ENCODE results near the gene RPL22L1.

The RPL22L1 gene

GRCh38 chr3:170869645-170870593, at the start of gene RPL22L1:
Gene RPL22L1 (minus strand): TSS chr3:170870195. CDS start chr3:170870167, 28 bp downstream.
- no peak for TF ChIP-seq CTCF (IDR thresholded peaks at IDR 0.05; ENCODE audit: extremely low read depth, missing control alignments)
- peak; percentile 88 for DNase-seq (ENCODE audit: low spot score)

GRCh38 chr3:170918715-170919114, 48.7 kb upstream of the RPL22L1 start:
- TF ChIP-seq CTCF (IDR thresholded peaks at IDR 0.05; ENCODE audit: extremely low read depth, missing control alignments): no peak

GRCh38 chr3:170914690-170915089, 44.7 kb upstream of the RPL22L1 start:
- no peak for DNase-seq (ENCODE audit: low spot score)
- no peak for TF ChIP-seq CTCF (IDR thresholded peaks at IDR 0.05; ENCODE audit: extremely low read depth, missing control alignments)

More at GRCh38 chr3:170918715-170919114, 48.7 kb upstream of the RPL22L1 start:
- no peak for DNase-seq (ENCODE audit: low spot score)

DNA sequence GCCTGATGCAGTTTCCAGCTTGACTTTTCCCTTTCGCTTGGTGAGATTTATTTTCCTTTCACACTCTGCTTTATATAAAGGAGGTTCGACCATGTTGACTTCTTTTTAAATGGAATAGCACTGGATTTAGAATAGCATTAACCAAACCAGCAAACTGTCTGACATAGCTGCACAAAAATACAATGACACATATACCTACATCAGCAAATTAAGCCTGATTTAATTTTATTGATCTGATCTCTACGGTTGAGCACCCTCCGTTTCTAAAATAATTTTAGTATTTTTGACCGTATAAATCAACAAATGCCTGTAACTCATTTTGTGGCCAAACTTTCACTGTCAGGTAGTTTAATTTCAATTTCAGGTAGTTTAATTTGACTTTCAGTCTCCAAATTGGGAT, 44.2 kb upstream of the RPL22L1 start:
- no peak for TF ChIP-seq CTCF (IDR thresholded peaks at IDR 0.05; ENCODE audit: extremely low read depth, missing control alignments)
- DNase-seq (ENCODE audit: low spot score): no peak

GRCh38 chr3:170911051-170911450, 41.1 kb upstream of the RPL22L1 start:
- DNase-seq (ENCODE audit: low spot score): no peak
- TF ChIP-seq CTCF (IDR thresholded peaks at IDR 0.05; ENCODE audit: extremely low read depth, missing control alignments): no peak

DNA sequence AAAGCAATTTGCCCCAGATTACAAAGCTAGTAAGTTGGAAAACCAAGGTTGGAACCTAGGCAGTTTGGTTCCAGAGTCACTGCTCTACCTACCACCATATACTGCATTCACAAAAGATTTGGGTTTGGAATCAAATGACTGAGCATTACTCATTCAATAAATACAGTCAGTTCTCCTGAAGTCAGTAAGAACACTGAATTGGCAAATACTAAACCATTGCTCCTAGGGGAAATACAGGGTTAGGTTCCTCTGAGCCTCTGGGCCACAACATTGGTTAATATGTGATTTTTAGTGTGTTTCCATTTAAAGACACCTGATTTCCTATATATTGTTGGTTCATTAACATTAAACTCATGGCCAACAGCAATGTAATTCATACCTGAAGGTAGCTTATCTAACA, 40.5 kb upstream of the RPL22L1 start:
- no peak for DNase-seq (ENCODE audit: low spot score)
- no peak for TF ChIP-seq CTCF (IDR thresholded peaks at IDR 0.05; ENCODE audit: extremely low read depth, missing control alignments)

DNA sequence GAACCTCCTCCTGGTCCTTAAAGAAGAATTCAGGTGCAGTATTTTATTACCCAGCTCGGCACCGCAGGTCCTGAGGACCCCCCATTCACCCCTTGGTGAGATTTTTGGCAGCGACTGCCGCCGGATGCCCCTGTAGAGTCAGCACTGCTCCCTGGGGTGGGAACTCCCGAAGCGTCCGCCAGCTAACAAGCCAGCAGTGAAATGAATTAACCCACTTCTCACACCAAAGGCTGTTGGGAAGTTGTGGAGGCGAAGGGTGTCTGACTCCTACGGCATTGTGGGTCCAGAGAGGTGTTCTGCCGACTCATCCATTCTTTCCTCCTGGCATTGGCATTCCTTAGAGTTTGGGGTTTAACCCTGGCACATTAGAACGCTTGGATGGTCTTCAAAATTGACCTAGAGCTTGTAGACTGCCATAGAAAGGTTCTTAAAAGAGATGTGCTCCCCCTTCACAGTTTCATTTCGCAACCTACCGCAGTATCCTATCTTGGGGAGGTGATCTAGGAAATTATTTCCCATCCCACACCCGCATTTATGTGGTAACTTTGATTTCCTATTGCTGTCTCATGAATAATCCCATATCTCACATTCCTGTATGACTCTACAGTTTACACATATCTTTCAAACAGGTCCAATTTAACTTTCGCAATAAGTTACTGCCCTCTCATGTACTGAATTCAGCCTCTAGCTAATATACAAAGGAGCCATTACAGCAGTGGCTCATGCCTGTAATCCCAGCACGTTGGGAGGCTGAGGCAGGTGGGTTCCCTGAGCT, 39.3 kb upstream of the RPL22L1 start:
- no peak for DNase-seq (ENCODE audit: low spot score)
- no peak for TF ChIP-seq CTCF (IDR thresholded peaks at IDR 0.05; ENCODE audit: extremely low read depth, missing control alignments)
